IMR-90 (cell line): ENCODE data around the gene CATSPER3. TPM values are rescaled to one million over a fixed set of nuclear protein-coding genes. Genes with fewer than 3 reads are reported as not detected.

Experiments used
- ATAC-seq: fragments of 200-7000 bp; cut with Tn5 transposase; 2 replicates; pipeline ENCODE4 v1.9.1; 2020; ENCODE audit warnings: low read depth, mild to moderate bottlenecking, moderate library complexity
- BruUV-seq: library from RNA; stranded (reverse); fragments of 400-500 nt; replicated peaks from 2 replicates; lab custom pipeline; 2021; lab: Mats Ljungman, UMichigan
- CTCF ChIA-PET: fragments of 300-600 bp; formaldehyde crosslinking; extraction: SDS; loops from one replicate; lab custom pipeline; 2021; ENCODE audit warnings: antibody characterized with exemption; lab: Yijun Ruan, JAX
- POLR2A ChIA-PET: fragments of 300-600 bp; sonication (Branson Sonifier 250); formaldehyde crosslinking; loops from one replicate; lab custom pipeline; 2022; ENCODE audit warnings: antibody characterized with exemption; ENCODE audit not compliant: unreplicated experiment; lab: Charles Lee
- DNase-seq: peaks from one replicate; pipeline ENCODE4 v3.0.0; 2013
- H2AFZ ChIP-seq: replicated peaks from 2 replicates; pipeline ENCODE3; 2013; ENCODE audit warnings: low read length, mild to moderate bottlenecking; ENCODE audit not compliant: poor library complexity
- H2AK5ac ChIP-seq: 2 replicates; pipeline ENCODE4 v1.6.1; 2013; ENCODE audit warnings: low read depth, low read length, inconsistent platforms
- H2AK9ac ChIP-seq: replicated peaks from 2 replicates; pipeline ENCODE3; 2013; ENCODE audit warnings: mild to moderate bottlenecking, low read depth, low read length, moderate library complexity; ENCODE audit not compliant: poor library complexity
- H2BK120ac ChIP-seq: 2 replicates; pipeline ENCODE4 v1.6.1; 2013; ENCODE audit warnings: low read depth, low read length, inconsistent platforms
- H2BK15ac ChIP-seq: 3 replicates; pipeline ENCODE4 v1.6.1; 2013; ENCODE audit warnings: low read depth, low read length, inconsistent platforms
- H2BK20ac ChIP-seq: 2 replicates; pipeline ENCODE4 v1.6.1; 2013; ENCODE audit warnings: low read depth, mild to moderate bottlenecking, inconsistent platforms, low read length, moderate library complexity
- H2BK5ac ChIP-seq: 2 replicates; pipeline ENCODE4 v1.6.1; 2013; ENCODE audit warnings: mild to moderate bottlenecking, low read depth, low read length, inconsistent platforms; ENCODE audit not compliant: poor library complexity, severe bottlenecking
- H3K14ac ChIP-seq: replicated peaks from 2 replicates; pipeline ENCODE4 v1.6.1; 2013; ENCODE audit warnings: low read depth, low read length, inconsistent platforms
- H3K18ac ChIP-seq: 2 replicates; pipeline ENCODE4 v1.6.1; 2013; ENCODE audit warnings: low read depth, low read length, control low read depth
- H3K23ac ChIP-seq: 2 replicates; pipeline ENCODE4 v1.6.1; 2013; ENCODE audit warnings: low read depth, low read length, inconsistent platforms
- H3K27ac ChIP-seq: 2 replicates; pipeline ENCODE4 v1.5.1; 2013; ENCODE audit warnings: mild to moderate bottlenecking, control low read depth, low read length; ENCODE audit not compliant: insufficient read depth
- H3K27me3 ChIP-seq: 2 replicates; pipeline ENCODE4 v1.6.1; 2013; ENCODE audit warnings: low read length; ENCODE audit not compliant: control insufficient read depth, insufficient read depth
- H3K36me3 ChIP-seq: 2 replicates; pipeline ENCODE4 v1.6.1; 2013; ENCODE audit warnings: low read length, mixed read lengths; ENCODE audit not compliant: control insufficient read depth, insufficient read depth
- H3K4ac ChIP-seq: 2 replicates; pipeline ENCODE4 v1.6.1; 2013; ENCODE audit warnings: low read depth, low read length, inconsistent platforms
- H3K4me1 ChIP-seq: 2 replicates; pipeline ENCODE4 v1.6.1; 2013; ENCODE audit warnings: low read length, mixed read lengths; ENCODE audit not compliant: control insufficient read depth, insufficient read depth
- H3K4me2 ChIP-seq: 2 replicates; pipeline ENCODE4 v1.6.1; 2013; ENCODE audit warnings: low read depth, mild to moderate bottlenecking, control low read depth, low read length, moderate library complexity
- H3K4me3 ChIP-seq: 2 replicates; pipeline ENCODE4 v1.5.1; 2013; ENCODE audit warnings: low read depth, mild to moderate bottlenecking, control low read depth, low read length, moderate library complexity; ENCODE audit not compliant: insufficient read depth
- H3K56ac ChIP-seq: 2 replicates; pipeline ENCODE4 v1.6.1; 2013; ENCODE audit warnings: low read length, inconsistent platforms; ENCODE audit not compliant: insufficient read depth; ENCODE audit errors: extremely low read depth
- H3K79me1 ChIP-seq, 2 experiments: 2 replicates each; pipeline ENCODE4 v1.6.1; 2013; ENCODE audit warnings: low read length in 2 of 2, inconsistent platforms in 1 of 2, low read depth in 1 of 2
- H3K9ac ChIP-seq: 2 replicates; pipeline ENCODE4 v1.6.1; 2013; ENCODE audit warnings: low read depth, low read length, control low read depth
- H3K9me1 ChIP-seq: 2 replicates; pipeline ENCODE4 v1.6.1; 2013; ENCODE audit warnings: low read length, inconsistent platforms; ENCODE audit not compliant: insufficient read depth
- H3K9me3 ChIP-seq: 2 replicates; pipeline ENCODE4 v1.6.1; 2013; ENCODE audit warnings: low read length; ENCODE audit not compliant: control insufficient read depth, insufficient read depth
- H4K20me1 ChIP-seq: 2 replicates; pipeline ENCODE4 v1.6.1; 2013; ENCODE audit warnings: low read length, inconsistent platforms; ENCODE audit not compliant: insufficient read depth
- H4K5ac ChIP-seq: 2 replicates; pipeline ENCODE4 v1.6.1; 2013; ENCODE audit warnings: mild to moderate bottlenecking, low read depth, low read length, control low read depth
- H4K8ac ChIP-seq, 2 experiments: 2 replicates each; pipeline ENCODE4 v1.6.1; 2013; ENCODE audit warnings: low read depth in 2 of 2, low read length in 2 of 2, control low read depth in 1 of 2, inconsistent platforms in 1 of 2
- H4K91ac ChIP-seq: 2 replicates; pipeline ENCODE4 v1.6.1; 2013; ENCODE audit warnings: low read depth, low read length, inconsistent platforms; ENCODE audit not compliant: insufficient read depth
- BHLHE40 ChIP-seq: fragments of 150-350 bp; IDR thresholded peaks from 2 replicates; pipeline ENCODE4 v1.6.1; 2016; ENCODE audit warnings: mild to moderate bottlenecking, low read depth, low read length
- CHD1 ChIP-seq: IDR thresholded peaks from 2 replicates; pipeline ENCODE4 v1.6.1; 2012; ENCODE audit warnings: low read depth, low read length, improper control_type of control experiment
- ELK1 ChIP-seq: fragments of 150-350 bp; IDR thresholded peaks from 2 replicates; pipeline ENCODE4 v1.6.1; 2016; ENCODE audit warnings: low read depth, mild to moderate bottlenecking, low read length, moderate library complexity, borderline replicate concordance
- FOS ChIP-seq: fragments of 150-350 bp; IDR thresholded peaks from 2 replicates; pipeline ENCODE4 v1.6.1; 2016; ENCODE audit warnings: low read depth, low read length
- MAFK ChIP-seq: IDR thresholded peaks from 2 replicates; pipeline ENCODE4 v1.6.1; 2012; ENCODE audit warnings: low read depth, low read length, improper control_type of control experiment
- MAZ ChIP-seq: IDR thresholded peaks from 2 replicates; pipeline ENCODE4 v1.6.1; 2012; ENCODE audit warnings: low read depth, mild to moderate bottlenecking, low read length, improper control_type of control experiment, moderate library complexity, borderline replicate concordance
- NFE2L2 ChIP-seq: fragments of 150-350 bp; IDR thresholded peaks from 2 replicates; pipeline ENCODE4 v1.6.1; 2016; ENCODE audit warnings: low read depth, mild to moderate bottlenecking, low read length
- RAD21 ChIP-seq: IDR thresholded peaks from 2 replicates; pipeline ENCODE4 v1.6.1; 2012; ENCODE audit warnings: low read length, improper control_type of control experiment
- RCOR1 ChIP-seq: IDR thresholded peaks from 2 replicates; pipeline ENCODE4 v1.6.1; 2012; ENCODE audit warnings: mild to moderate bottlenecking, low read length, improper control_type of control experiment; ENCODE audit not compliant: insufficient replicate concordance
- RFX5 ChIP-seq: IDR thresholded peaks from 2 replicates; pipeline ENCODE4 v1.8.0; 2012; ENCODE audit warnings: low read depth, mild to moderate bottlenecking, low read length, moderate library complexity
- USF2 ChIP-seq: fragments of 150-350 bp; IDR thresholded peaks from 2 replicates; pipeline ENCODE4 v1.6.1; 2017; ENCODE audit warnings: mild to moderate bottlenecking, antibody characterized with exemption, low read length, low read depth
- WGBS, 2 experiments: methylation state at CpG; one replicate each; pipeline versions ENCODE4 v1.1.5 to v1.1.7; 2013; ENCODE audit warnings: missing lambda C conversion rate in 2 of 2; ENCODE audit not compliant: insufficient read length in 1 of 2; ENCODE audit errors: extremely low coverage in 2 of 2; 5-methylcytosine and 5-hydroxymethylcytosine counted together
- dilution Hi-C: fragments of 300-500 bp; cut with HindIII; formaldehyde crosslinking; loops from one replicate; pipeline ENCODE4 v1.14.3; 2018; ENCODE audit warnings: low sequenced_read_pairs; ENCODE audit not compliant: unreplicated experiment
- in situ Hi-C: fragments of 300-500 bp; cut with MboI; formaldehyde crosslinking; loops from 3 replicates; pipeline ENCODE4 v1.14.3; 2019; ENCODE audit warnings: low sequenced_read_pairs, inconsistent platforms, mixed read lengths
- intact Hi-C: fragments of 100-400 bp; cut with micrococcal nuclease; formaldehyde crosslinking; loops from 2 replicates; pipeline ENCODE4 v1.10.0; 2022
- polyA plus RNA-seq, 3 experiments: library from polyadenylated mRNA; depleted of rRNA; stranded (reverse); fragments of >200 nt; gene quantifications; 2 replicates each; pipeline ENCODE4 v1.2.3, GENCODE V29; 2012; ENCODE audit warnings: low replicate concordance in 1 of 3
- total RNA-seq: library from RNA; depleted of rRNA; stranded (reverse); fragments of >200 nt; gene quantifications from 2 replicates; pipeline ENCODE4 v1.2.3, GENCODE V29; 2012

The CATSPER3 gene
- total and polyA plus RNA-seq, 2 of the 4 experiments (the other 2 are of a cell fraction), result under 0.01 to 0.12 TPM

DNA sequence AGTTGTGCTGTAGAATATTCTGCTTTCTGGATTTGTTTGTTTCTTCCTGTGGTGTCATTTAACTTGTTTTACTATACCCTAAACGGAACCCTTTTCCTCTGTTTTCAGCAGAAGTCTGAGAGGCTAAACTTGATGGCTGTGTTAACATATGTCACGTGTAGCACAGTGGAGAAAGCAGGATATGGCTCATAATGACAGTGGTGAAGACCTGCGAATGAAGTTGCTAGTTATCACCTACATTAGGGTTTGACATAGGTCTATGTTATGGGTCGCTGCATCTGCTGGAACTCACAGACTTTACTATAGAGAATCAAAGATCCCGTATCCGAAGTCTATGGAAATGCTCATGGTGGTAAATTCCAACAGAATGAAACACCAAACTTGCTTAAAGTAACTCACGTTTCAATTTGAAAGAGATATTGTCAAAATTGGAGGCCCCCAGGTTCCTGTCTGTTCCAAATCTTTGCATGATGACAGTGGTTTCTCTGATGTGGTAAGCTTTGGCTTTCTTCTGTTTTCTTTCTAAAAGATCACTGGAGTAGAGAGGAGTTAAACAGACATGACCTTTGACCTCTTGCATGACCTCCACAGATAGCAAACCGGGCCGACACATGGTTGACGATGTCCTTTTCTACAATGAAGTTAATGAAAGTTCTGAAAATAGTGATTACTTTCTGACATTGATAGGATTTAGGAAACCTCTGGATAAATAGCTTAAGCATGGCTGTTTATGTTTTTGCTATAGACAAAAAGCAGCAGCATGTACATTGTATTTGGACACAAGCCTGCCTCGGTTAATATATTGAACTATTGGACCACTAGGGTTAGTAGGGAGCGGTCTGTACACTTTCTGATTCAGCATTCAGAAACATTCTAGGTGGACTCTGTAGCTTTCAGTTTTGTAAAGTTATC lies 3.1 kb upstream of the CATSPER3 start:
- no peak overlapping the region for H3K4me3 ChIP-seq
- BruUV-seq, result no TSS peak

More for the DNA sequence above, 3.1 kb upstream of the CATSPER3 start:
- H4K5ac ChIP-seq, result no peak overlapping the region
- no peak overlapping the region for H3K56ac ChIP-seq
- H2AFZ ChIP-seq, result no peak overlapping the region
- no peaks in the 10 kb centered on the region for H4K20me1 ChIP-seq
- ATAC-seq (no peak), DNase-seq (no peak)
- H2BK5ac ChIP-seq, result no peak overlapping the region
- no peak overlapping the region for H3K4me2 ChIP-seq
- peaks cover 2% of the 10 kb centered on the region; the same call in 1 of the 2 replicates for H3K36me3 ChIP-seq
- no peak overlapping the region for H3K9ac ChIP-seq
- no peak overlapping the region for H4K91ac ChIP-seq
- no CpG with 5 or more reads among the region's 12 CpGs for WGBS, 2 experiments
- H3K9me3 ChIP-seq, result no peaks in the 10 kb centered on the region
- no peaks in the 10 kb centered on the region for H3K9me1 ChIP-seq
- ChIA-PET POLR2A (no interaction called here), CTCF (interaction anchor here (1.1 kb wide), 1 partner anchor 15 kb away, joined by 4 read pairs; no protein-coding TSS in a partner anchor)
- H3K79me1 ChIP-seq, result no peaks in the 10 kb centered on the region
- no peaks in the 10 kb centered on the region for H3K27me3 ChIP-seq
- H3K14ac ChIP-seq, result no peak overlapping the region
- H2BK120ac ChIP-seq, result no peak overlapping the region
- H2AK5ac ChIP-seq, result no peak overlapping the region
- no peak overlapping the region for H2BK15ac ChIP-seq
- no peak overlapping the region for H3K18ac ChIP-seq
- H3K4ac ChIP-seq, result no peak overlapping the region
- no peak overlapping the region for H3K23ac ChIP-seq
- in situ Hi-C loops (no loop called here), dilution Hi-C loops (no loop called here), intact Hi-C loops (no loop called here)
- no peak overlapping the region for H2BK20ac ChIP-seq
- no peak overlapping the region for H4K8ac ChIP-seq
- no peak overlapping the region for H2AK9ac ChIP-seq
- TF ChIP-seq ELK1 (no peak), RAD21 (no peak), BHLHE40 (no peak), RCOR1 (no peak), NFE2L2 (no peak), USF2 (no peak), MAFK (no peak), CHD1 (no peak), MAZ (no peak), FOS (no peak), RFX5 (no peak)
- no peaks in the 10 kb centered on the region for H3K4me1 ChIP-seq
- no peak overlapping the region for H3K27ac ChIP-seq
